K562 (cell line): ENCODE data around the gene ATP1A2. TPM values are rescaled to one million over a fixed set of nuclear protein-coding genes. Genes with fewer than 3 reads are reported as not detected.

Source experiments
- CTCF ChIP-seq, 3 experiments: IDR thresholded peaks in 2 of 3; conservative IDR thresholded peaks in 1 of 3; 2 replicates each; pipeline ENCODE4 v1.5.1; 2011 to 2012; ENCODE audit warnings: low read length in 3 of 3, mild to moderate bottlenecking in 3 of 3, control low read depth in 2 of 3, improper control_type of control experiment in 1 of 3, inconsistent platforms in 1 of 3, low read depth in 1 of 3, mixed read lengths in 1 of 3, moderate library complexity in 1 of 3; ENCODE audit not compliant: insufficient read depth in 2 of 3
- E4F1 ChIP-seq: fragments of 250-450 bp; sonication (Bioruptor Pico); IDR thresholded peaks from 2 replicates; pipeline ENCODE4 v1.5.0; 2021; ENCODE audit warnings: mild to moderate bottlenecking, borderline replicate concordance
- HEY1 ChIP-seq: fragments of 250-450 bp; sonication (Bioruptor Pico); IDR thresholded peaks from 2 replicates; pipeline ENCODE4 v1.5.0; 2020; ENCODE audit warnings: mild to moderate bottlenecking, moderate library complexity, borderline replicate concordance
- HMBOX1 ChIP-seq: sonication (generic); IDR thresholded peaks from 2 replicates; pipeline ENCODE4 v1.6.1; 2016
- HMG20B ChIP-seq: fragments of 250-450 bp; sonication (Bioruptor Pico); IDR thresholded peaks from 2 replicates; pipeline ENCODE4 v1.5.0; 2021; ENCODE audit warnings: mild to moderate bottlenecking
- KLF13 ChIP-seq: fragments of 450-650 bp; IDR thresholded peaks from 2 replicates; pipeline ENCODE4 v1.6.1; 2016; ENCODE audit warnings: missing genetic modification characterization, low read depth, mild to moderate bottlenecking, missing compliant biosample characterization, moderate library complexity, borderline replicate concordance
- NFRKB ChIP-seq: fragments of 450-650 bp; IDR thresholded peaks from 2 replicates; pipeline ENCODE4 v1.6.1; 2016; ENCODE audit warnings: low read depth
- THAP7 ChIP-seq: fragments of 250-450 bp; sonication (Bioruptor Pico); IDR thresholded peaks from 2 replicates; pipeline ENCODE4 v1.5.0; 2021
- YY1 ChIP-seq, 3 experiments: IDR thresholded peaks; 2 replicates each; pipeline ENCODE4 v1.6.1; 2011; ENCODE audit warnings: low read length in 2 of 3, mild to moderate bottlenecking in 2 of 3, moderate library complexity in 2 of 3, borderline replicate concordance in 1 of 3, control low read depth in 1 of 3, low read depth in 1 of 3; ENCODE audit not compliant: insufficient read depth in 3 of 3, insufficient replicate concordance in 2 of 3, control insufficient read depth in 1 of 3, insufficient read length in 1 of 3; ENCODE audit errors: extremely low read depth in 1 of 3
- ZBTB43 ChIP-seq: sonication (generic); formaldehyde crosslinking; IDR thresholded peaks from 2 replicates; pipeline ENCODE4 v1.8.0; 2023; ENCODE audit warnings: mild to moderate bottlenecking, missing genetic modification reagents
- ZNF75A ChIP-seq: fragments of 450-650 bp; formaldehyde crosslinking; IDR thresholded peaks from 2 replicates; pipeline ENCODE4 v1.4.0; 2020; ENCODE audit warnings: mild to moderate bottlenecking
- polyA plus RNA-seq, 8 experiments: library from polyadenylated mRNA; depleted of rRNA in 4 of 8; stranded (reverse) in 5 of 8; unstranded in 3 of 8; fragments of >200 nt; fragmentation: Nextera tagmentation in 2 of 8; fragmentation: Illumina TruSeq in 1 of 8; extraction: Ambion mirVana in 2 of 8; extraction: Trizol in 1 of 8; gene quantifications; 2 replicates each; pipeline versions ENCODE4 v1.2.1 to v1.2.3, GENCODE V29; 2011 to 2014; ENCODE audit warnings: inconsistent platforms in 1 of 8, missing spikeins in 1 of 8
- total RNA-seq, 7 experiments: library from RNA; depleted of rRNA in 6 of 7; stranded (reverse); fragments of >200 nt in 6 of 7; fragmentation: Illumina TruSeq in 2 of 7; extraction: Trizol in 2 of 7; gene quantifications; 2 replicates each; pipeline versions ENCODE4 v1.2.1 to v1.2.3, GENCODE V29; 2011 to 2021; ENCODE audit warnings: low replicate concordance in 1 of 7

The ATP1A2 gene
- total and polyA plus RNA-seq, 9 of the 15 experiments (the other 6 are each of a cell fraction or from before 2014, with no cell fraction given): 0.04 to 0.11 (median 0.09) TPM; not detected in 6

- TF ChIP-seq CTCF (IDR thresholded peaks at IDR 0.05 in 2 of 3, conservative IDR thresholded peaks at IDR 0.05 in 1 of 3; ENCODE audit: insufficient read depth in 2 of 3, low read depth in 1 of 3, low read length in 3 of 3) (no peak), HMG20B (CRISPR knock-in tag) (no peak), YY1 (IDR thresholded peaks at IDR 0.05; ENCODE audit: borderline replicate concordance in 1 of 3, control insufficient read depth in 1 of 3, extremely low read depth in 1 of 3, insufficient read depth in 3 of 3, insufficient read length in 1 of 3, insufficient replicate concordance in 2 of 3, low read depth in 1 of 3, low read length in 2 of 3) (no peak), ZNF75A (CRISPR knock-in tag) (no peak), KLF13 (tag) (no peak), NFRKB (no peak), HEY1 (CRISPR knock-in tag) (no peak), ZBTB43 (CRISPR knock-in tag) (no peak), E4F1 (CRISPR knock-in tag) (no peak), THAP7 (CRISPR knock-in tag) (no peak), HMBOX1 (no peak)
These were observed 30.5 kb downstream of the ATP1A2 start (continued) for GRCh38 chr1:160146107-160146506.
